GM18507 (cell line): ENCODE measurements around the gene MEIOC.
"Not testable (repeated sequence)": the region's sequence is repeated elsewhere in the genome, so short reads cannot be mapped to it uniquely, and the experiment has no call there.

Experiments
- DNase-seq: peaks from one replicate; pipeline ENCODE4 v3.0.0; 2011; ENCODE audit warnings: low read depth; ENCODE audit not compliant: insufficient read length; ENCODE audit errors: extremely low spot score
- FAIRE-seq: peaks from 2 replicates; lab custom pipeline; 2011; peaks lifted over from hg19 to GRCh38; lab: Jason Lieb, UNC

MEIOC gene

DNA sequence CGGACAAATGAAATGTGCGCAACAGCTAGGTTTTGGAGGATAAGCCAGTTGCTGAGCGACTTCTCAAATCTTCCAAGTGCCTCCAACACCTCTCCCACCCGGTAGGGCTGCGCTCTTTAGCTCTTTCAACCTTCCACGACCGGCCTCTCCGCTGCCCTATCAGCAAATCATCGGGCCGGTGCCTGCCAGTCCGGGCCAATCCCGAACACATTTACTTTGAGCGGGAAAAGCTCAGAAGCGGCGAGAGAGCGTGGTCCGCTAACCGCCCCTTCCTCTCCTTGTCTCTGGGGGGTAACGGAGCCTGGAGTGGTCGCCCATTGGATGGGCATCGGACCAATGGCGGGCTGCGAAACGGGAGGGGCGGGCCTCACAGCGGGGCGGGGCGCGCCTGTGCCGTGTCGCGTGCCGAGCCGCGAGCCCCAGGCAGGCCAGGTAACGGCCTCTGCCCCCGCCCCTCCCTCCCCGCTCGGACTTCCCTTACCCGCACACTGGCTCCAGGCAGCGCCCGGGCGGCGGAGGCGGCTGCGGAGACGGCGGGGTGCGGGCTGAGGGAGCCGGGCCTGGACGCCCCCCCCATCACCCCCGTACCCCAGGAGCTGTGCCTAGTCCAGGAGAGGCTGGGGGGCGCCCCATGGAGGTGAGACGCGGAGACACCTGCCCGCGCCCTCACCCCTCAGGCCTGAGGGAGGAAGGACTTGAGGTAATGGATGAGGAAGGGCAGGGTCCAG is at the start of gene MEIOC:
MEIOC (plus strand) TSS at position 486 of the 728 bp plus-strand sequence; CDS start at position 632, 146 bp downstream.
- FAIRE-seq (no peak), DNase-seq (no peak)

- DNase-seq (no peak), FAIRE-seq (no peak)
These were observed 49.6 kb upstream of the MEIOC start for GRCh38 chr17:44606658-44607057.

DNA sequence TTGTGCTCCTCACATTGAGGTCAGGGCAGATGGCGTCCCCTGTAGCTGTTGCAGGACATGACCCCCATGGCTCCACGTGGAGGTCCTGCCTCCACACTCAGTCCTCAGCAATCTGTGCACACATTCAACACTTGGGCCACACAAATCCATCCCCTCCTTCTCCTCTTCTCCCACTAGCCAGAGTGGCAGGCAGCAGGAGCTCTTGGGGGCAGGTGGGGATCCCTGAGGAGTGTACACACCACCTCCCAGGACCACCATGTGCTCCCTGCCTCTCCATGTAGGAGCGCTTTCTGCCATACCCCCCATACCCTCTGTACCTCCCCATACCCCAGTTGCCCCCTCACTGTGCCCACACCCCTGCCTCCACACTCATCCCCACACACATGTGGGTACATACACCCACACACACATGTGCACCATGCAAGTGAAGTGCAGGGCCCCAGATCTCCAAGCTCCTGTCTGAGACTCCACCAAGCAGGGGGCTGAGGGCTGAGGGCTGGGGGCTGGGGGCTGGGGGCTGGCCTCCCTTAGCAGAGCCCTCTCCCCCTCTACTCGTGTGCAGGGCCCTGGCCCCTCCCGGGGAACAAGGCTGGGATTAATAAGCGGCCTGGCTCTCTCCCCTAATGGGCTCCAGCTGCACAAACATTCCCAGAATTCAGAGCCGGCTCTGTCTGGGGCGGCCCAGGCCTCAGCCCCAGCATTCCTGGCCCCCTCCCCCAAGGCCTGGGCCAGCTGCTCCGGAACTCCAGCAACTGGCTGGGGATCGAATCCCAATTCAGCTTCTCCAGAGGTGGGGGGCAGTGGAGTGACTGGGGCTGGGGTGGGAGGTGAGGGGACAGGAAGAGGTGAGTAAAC is 48.2 kb upstream of the MEIOC start:
- no peak for FAIRE-seq

GRCh38 chr17:44608727-44609435 is 47.4 kb upstream of the MEIOC start:
- no peak for FAIRE-seq
- DNase-seq, result no peak

More for the DNA sequence above, 48.2 kb upstream of the MEIOC start:
- no peak for DNase-seq

DNA sequence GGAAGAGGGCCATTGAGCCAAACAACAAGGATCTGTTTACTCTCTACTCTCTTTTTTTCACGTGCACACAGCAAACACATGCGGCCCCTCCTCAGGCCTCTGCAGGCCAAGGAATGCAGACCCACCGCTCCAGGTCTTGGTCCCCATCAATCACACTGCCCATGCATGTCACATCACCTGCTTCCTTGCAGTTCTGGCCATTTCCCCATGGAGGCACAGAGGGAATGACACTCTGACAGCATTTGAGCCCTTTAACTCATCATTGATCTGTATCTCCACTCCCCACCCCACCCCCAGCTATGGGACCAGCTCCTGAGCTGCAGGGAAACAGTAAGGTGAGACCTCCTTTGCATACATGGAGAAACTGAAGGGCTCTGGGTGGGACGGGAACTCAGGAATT is 45.9 kb upstream of the MEIOC start:
- FAIRE-seq, result no peak
- no peak for DNase-seq

GRCh38 chr17:44610871-44611270 is 45.4 kb upstream of the MEIOC start:
- no peak for DNase-seq
- FAIRE-seq, result no peak

DNA sequence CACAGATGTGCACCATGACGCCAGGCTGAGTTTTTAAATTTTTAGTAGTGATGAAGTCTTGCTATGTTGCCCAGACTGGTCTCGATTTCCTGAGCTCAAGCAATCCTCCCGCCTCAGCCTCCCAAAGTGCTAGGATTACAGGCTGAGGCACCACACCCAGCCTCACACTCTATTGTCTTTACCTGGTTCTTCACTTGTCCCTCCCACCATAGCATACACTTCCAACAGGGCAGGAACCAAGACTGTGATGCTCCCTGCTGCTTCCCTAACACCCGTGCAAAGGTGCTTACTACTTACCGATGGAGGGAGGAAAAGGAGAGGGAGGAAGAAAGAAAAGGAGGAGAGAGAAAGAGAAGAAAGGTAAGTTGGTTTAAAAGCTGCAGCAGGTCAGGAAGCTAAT is 41.4 kb upstream of the MEIOC start:
- no peak for DNase-seq
- FAIRE-seq, result no peak

DNA sequence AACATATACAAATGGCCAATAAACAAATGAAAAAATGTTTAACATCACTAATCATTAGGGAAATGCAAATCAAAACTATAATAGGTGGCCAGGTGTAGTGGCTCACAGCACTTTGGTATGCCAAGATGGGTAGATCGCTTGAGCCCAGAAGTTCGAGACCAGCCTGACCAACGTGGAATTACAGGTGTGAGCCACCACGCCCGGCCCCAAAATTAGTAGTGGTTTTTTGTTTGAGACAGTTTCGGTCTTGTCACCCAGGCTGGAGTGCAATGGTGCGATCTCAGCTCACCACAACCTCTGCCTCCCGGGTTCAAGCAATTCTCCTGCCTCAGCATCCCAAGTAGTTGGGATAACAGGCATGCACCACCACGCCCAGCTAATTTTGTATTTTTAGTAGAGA is 37.6 kb upstream of the MEIOC start:
- FAIRE-seq, DNase-seq: not testable (repeated sequence)

DNA sequence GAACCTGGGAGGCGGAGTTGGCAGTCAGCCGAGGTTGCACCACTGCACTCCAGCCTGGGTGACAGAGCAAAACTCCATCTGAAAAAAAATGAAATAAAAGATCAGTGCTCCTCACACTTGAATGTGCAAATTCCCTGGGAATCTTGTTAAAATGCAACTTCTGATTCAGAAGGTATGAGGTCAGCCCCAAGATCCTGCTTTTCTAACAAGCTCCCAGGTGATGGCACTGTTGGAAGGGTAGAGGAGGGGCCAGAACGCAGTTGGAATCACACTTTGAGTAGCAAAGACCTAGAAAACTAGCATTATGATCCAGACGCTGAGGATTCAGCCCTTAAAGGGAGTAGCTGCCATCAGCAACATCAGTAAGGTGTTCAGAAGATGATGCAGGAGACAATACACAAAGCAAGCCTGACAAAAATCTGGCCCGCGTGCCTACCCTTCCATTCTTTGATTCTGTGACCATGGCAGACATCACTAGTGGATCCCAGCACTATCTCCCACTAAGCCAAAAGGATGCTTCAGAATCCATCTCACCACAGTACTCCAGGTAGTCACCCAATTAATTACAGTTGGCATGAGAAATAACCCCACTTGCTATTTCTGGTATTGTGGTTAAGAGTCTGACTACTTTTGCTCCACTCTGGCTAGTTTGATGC is 33.1 kb upstream of the MEIOC start:
- DNase-seq (no peak), FAIRE-seq (no peak)

- DNase-seq (no peak), FAIRE-seq (no peak)
These were observed 28.6 kb upstream of the MEIOC start for GRCh38 chr17:44627513-44628242.

DNA sequence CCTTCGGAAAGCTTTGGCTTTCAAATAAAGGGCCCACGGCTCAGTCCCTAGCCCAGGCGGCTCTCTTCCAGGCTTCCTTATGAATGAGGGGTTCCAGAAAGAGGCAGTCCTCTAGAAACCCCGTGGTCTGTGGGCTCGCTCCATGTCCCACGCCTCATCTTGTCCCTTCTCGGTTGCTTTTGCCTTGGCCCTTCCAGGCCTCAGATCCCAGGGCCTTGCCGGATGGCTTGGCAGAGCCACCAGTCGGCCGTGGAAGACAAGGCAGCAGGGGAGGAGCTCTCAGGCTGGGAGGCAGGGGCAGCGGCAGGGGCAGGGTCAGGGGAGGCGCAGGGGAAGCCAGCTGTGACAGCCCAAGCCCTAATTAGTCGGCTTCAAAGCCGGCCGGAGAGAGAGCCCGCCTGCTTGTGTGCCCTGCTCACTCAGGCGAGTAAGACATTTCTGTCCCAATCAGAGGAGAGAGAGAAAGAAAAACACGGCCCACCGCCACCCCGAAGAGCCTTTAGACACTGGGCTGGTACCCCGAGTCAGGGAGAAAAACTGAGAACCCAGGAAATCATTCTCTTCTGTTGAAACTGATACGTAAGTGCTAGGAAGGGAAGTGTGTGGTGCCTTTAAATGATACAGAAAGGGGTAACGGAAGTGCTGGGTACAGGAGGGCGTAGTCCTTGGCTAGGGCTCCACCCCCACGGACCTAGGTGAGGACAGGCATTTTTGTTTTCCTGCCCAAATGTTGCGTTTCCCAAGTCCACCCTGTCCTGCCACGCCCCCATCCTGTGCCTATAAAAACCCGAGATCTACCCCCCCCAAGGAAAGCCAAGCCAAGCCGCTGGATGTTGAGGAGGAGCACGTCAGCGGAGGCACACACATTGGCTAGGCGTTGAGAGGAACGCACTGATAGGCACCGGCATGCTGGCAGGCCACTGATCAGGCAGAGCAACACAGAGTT is 27.8 kb upstream of the MEIOC start:
- DNase-seq (peak; percentile 53), FAIRE-seq (peak; percentile 82)

- FAIRE-seq, result no peak
These were observed 27.0 kb upstream of the MEIOC start for GRCh38 chr17:44629314-44629713.

DNA sequence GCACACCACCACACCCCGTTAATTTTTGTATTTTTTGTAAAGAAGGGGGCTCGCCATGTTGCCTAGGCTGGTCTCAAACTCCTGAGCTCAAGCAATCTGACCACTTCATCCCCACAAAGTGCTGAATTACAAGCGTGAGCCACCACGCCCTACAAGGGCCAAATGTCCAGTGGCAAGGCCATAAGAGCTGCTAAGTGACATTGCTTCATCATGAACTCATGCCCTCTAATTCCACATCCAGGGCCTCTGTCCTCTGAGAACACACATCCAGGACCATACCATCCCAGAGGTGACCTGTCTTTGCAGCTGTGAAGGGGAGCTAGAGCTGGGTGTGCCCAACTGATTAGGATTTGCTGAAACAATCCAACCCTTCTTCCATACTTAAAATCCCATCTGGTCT is 25.6 kb upstream of the MEIOC start:
- no peak for DNase-seq
- FAIRE-seq, result no peak

More at GRCh38 chr17:44629314-44629713, 27.0 kb upstream of the MEIOC start:
- DNase-seq, result no peak

GRCh38 chr17:44633998-44634397 is 22.3 kb upstream of the MEIOC start:
- DNase-seq (no peak), FAIRE-seq (no peak)

- DNase-seq, FAIRE-seq: not testable (repeated sequence)
These were observed 21.9 kb upstream of the MEIOC start for GRCh38 chr17:44634401-44634800.

DNA sequence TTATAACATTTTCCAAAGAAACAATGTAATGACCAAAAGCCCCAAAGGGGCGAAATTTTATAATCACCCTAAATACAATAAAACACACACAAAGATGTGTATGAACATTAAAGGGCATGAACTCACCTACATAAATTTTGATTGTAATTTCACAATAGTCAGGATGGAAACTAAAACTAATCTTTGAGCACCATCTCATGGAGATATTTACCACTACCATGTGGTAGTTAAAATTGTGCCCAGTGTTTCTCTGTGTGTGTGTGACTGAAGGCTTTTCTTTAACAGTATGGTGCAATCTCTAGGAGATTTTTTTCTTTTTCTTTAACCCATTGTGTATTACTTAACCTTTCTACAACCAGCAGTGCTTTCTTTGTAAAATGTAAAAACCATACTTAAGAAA is 19.7 kb upstream of the MEIOC start:
- DNase-seq, result no peak
- FAIRE-seq, result peak; percentile 18

DNA sequence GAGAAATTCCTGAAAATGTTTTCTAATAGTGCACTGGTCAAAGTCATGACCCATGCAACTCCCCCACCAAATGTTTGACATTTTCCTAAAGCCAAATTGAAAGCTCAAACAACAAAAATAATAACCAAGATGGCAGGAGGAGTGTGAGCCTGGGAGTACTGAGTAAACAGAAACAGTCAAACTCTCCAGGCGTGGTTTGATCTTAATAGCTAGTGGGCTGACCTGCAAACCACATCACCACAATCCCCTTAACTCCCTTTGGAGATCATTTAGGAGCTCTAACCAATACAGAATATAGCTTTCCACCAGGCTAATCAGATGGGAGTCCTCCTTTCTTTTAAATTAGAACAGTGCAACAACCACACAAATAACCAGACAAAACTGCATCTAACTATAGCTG is 19.2 kb upstream of the MEIOC start:
- DNase-seq, result no peak
- no peak for FAIRE-seq

GRCh38 chr17:44642834-44643233 is 13.4 kb upstream of the MEIOC start:
- no peak for FAIRE-seq
- DNase-seq, result no peak
